ENCODE data around the gene TRNP1.

TRNP1 gene

DNA sequence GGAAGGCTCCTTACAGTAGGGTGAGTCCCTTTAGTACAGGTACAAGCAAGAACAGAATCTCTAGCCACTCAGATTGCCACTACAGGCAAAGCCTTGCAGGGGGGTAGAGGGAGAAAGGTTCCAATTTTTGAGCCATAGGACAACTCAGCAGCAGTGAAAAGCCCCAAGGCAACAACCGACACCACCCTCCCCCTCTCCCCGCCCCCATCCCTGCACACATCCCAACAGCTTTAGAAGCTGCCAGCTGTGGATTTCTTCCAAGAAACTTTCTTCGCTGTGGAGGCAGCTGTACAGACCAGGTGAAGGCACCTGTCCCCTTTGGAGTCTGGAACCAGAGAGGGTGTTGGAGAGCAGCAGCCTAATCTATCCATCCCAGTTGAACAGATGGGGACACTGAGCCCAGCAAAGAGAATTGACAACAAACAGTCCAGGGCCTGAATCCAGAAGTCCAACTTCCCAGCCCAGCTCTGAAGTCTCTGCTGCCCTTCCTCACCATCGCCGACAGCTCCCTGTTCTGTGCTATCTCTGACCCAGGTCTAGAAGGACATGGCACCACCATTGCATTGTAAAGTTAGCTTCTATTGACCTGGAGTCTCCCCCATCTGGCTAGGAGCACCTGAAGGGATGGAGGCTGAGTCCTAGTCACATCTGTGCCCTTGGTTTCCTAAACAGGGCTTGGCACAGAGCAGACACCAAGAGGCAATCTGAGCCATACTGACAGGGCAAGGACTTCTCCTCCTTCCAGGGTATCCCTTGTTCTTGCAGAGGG lies 16.9 kb downstream of the TRNP1 start:
- H3K27me3 ChIP-seq (replicated peaks; ENCODE audit: control insufficient read depth, insufficient read depth, low read length) = peaks cover 2% of the 10 kb centered on the region; the same call in 1 of the 2 replicates
- H3K36me3 ChIP-seq (ENCODE audit: control insufficient read depth, insufficient read depth, low read length) = no peaks in the 10 kb centered on the region
- TF ChIP-seq, protein P1, sequence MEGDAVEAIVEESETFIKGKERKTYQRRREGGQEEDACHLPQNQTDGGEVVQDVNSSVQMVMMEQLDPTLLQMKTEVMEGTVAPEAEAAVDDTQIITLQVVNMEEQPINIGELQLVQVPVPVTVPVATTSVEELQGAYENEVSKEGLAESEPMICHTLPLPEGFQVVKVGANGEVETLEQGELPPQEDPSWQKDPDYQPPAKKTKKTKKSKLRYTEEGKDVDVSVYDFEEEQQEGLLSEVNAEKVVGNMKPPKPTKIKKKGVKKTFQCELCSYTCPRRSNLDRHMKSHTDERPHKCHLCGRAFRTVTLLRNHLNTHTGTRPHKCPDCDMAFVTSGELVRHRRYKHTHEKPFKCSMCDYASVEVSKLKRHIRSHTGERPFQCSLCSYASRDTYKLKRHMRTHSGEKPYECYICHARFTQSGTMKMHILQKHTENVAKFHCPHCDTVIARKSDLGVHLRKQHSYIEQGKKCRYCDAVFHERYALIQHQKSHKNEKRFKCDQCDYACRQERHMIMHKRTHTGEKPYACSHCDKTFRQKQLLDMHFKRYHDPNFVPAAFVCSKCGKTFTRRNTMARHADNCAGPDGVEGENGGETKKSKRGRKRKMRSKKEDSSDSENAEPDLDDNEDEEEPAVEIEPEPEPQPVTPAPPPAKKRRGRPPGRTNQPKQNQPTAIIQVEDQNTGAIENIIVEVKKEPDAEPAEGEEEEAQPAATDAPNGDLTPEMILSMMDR (IDR thresholded peaks at IDR 0.05; ENCODE audit: insufficient read depth, low read length, poor library complexity, severe bottlenecking) = no peak
- no peak for DNase-seq (ENCODE audit: extremely low read depth, insufficient read length)
- H3K4me3 ChIP-seq (replicated peaks; ENCODE audit: low read depth, low read length) = no peak overlapping the region

DNA sequence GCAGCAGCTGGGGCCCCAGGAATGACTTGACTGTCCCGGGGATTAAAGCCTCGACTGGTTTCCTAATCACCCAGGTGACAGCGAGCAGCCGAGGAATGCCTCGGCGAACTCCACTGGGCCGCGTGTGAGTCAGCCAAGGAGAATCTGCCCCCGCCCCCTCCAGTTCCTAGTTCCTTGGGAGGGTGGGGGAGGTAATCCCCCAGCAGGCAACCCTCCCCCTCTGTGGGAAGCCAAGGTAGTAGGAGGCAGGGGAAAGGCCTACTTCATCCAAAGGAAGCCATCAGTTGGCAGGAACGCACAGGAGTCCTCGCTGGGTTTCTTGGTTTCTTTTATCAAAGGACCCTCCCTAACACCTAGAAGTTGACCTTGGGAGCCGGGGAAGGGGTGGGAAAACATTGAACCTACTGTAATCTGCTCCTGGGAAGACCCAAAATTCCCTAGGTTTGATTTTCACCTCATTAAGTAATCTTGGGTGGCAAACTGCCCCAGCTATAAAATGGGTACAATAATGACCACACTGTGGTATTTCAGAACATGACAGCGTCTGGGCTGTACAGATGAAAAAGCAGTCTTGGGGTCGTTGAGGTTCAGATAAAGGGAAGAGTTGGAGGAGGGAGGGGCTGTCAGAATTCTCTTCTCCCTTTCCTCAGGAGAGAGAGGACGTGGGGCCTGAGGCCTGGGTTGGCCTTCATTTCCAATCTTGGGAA lies 17.7 kb downstream of the TRNP1 start:
- TF ChIP-seq, protein P1 (IDR thresholded peaks at IDR 0.05; ENCODE audit: insufficient read depth, low read length, poor library complexity, severe bottlenecking) = no peak
- H3K36me3 ChIP-seq (ENCODE audit: control insufficient read depth, insufficient read depth, low read length) = no peaks in the 10 kb centered on the region
- H3K4me3 ChIP-seq (replicated peaks; ENCODE audit: low read depth, low read length) = no peak overlapping the region
- H3K27me3 ChIP-seq (replicated peaks; ENCODE audit: control insufficient read depth, insufficient read depth, low read length) = peaks cover 2% of the 10 kb centered on the region; the same call in 1 of the 2 replicates
- DNase-seq (ENCODE audit: extremely low read depth, insufficient read length) = no peak

DNA sequence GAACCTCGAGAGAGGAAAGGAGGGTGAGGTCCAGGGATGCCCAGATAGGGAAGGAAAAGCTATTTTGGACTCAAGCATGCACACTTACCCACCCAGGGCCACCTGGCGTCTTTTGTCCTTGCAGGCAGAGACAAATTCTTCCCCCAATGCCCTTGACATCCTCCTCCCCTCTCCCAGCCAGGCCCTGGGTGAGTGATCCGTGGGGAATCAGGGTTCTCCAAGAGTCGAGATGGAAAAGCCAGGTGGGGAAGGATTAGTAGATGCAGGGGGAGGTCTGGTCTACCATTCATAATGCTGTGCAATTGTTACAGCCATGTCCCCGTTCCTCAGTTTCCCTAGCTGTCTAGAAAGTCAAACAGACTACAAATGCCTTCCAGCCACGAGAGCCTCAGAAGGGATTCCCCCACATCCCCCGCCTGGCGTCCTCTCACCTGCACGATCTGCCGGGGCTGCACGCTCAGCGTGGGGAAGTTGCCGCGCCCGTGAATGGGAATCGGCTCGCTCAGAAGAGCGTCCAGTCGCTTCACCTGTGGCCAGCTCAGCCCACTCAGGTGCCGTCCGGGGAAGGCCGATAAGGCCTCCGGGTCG lies 18.6 kb downstream of the TRNP1 start:
- no peak overlapping the region for H3K4me3 ChIP-seq (replicated peaks; ENCODE audit: low read depth, low read length)
- no peaks in the 10 kb centered on the region for H3K36me3 ChIP-seq (ENCODE audit: control insufficient read depth, insufficient read depth, low read length)
- peaks cover 2% of the 10 kb centered on the region; the same call in 1 of the 2 replicates for H3K27me3 ChIP-seq (replicated peaks; ENCODE audit: control insufficient read depth, insufficient read depth, low read length)
- DNase-seq (ENCODE audit: extremely low read depth, insufficient read length) = no peak
- TF ChIP-seq, protein P1 (IDR thresholded peaks at IDR 0.05; ENCODE audit: insufficient read depth, low read length, poor library complexity, severe bottlenecking) = no peak

DNA sequence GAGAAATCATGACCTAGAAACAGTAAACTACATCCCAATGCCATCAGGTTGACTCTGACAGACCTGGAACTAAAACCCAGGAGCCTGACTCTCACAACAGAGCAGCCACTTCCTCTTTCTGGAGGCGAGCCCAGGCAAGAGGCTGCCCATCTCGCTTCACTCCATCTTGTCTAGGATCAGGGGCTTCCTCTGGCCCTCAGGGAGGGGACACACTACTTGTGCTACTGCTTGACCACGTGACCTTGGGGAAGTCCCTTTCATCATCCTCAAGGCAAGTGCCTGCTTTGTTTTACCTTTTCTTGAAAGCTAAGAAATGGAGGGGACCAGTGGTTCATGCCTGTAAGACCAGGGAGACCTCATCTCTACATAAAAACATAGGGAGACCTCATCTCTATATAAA lies 21.8 kb downstream of the TRNP1 start:
- H3K27me3 ChIP-seq (replicated peaks; ENCODE audit: control insufficient read depth, insufficient read depth, low read length) = peaks cover 2% of the 10 kb centered on the region; the same call in 1 of the 2 replicates
- no peaks in the 10 kb centered on the region for H3K36me3 ChIP-seq (ENCODE audit: control insufficient read depth, insufficient read depth, low read length)
- no peak overlapping the region for H3K4me3 ChIP-seq (replicated peaks; ENCODE audit: low read depth, low read length)
- TF ChIP-seq, protein P1 (IDR thresholded peaks at IDR 0.05; ENCODE audit: insufficient read depth, low read length, poor library complexity, severe bottlenecking) = no peak
- no peak for DNase-seq (ENCODE audit: extremely low read depth, insufficient read length)

DNA sequence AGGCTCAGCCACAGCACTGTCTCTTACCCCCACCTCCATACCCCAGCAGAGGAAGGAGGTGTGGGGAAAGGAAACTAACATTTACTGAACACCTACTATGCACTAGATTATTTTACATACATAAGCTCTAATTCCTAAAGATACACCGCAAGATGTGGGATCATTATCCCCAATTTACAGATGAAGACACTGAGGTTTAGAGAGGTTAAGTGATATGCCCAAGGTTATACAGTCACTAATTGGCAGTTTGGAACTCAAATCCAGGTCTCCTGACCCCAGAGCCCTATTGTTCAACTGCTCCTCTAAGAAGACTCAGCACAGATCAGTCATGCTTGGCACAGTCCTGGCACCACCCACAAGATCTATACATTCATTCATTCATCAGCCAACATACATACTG lies 22.9 kb downstream of the TRNP1 start:
- TF ChIP-seq, protein P1 (IDR thresholded peaks at IDR 0.05; ENCODE audit: insufficient read depth, low read length, poor library complexity, severe bottlenecking) = no peak
- H3K36me3 ChIP-seq (ENCODE audit: control insufficient read depth, insufficient read depth, low read length) = no peaks in the 10 kb centered on the region
- peaks cover 2% of the 10 kb centered on the region; the same call in 1 of the 2 replicates for H3K27me3 ChIP-seq (replicated peaks; ENCODE audit: control insufficient read depth, insufficient read depth, low read length)
- no peak overlapping the region for H3K4me3 ChIP-seq (replicated peaks; ENCODE audit: low read depth, low read length)
- no peak for DNase-seq (ENCODE audit: extremely low read depth, insufficient read length)

Data from GM06990 (cell line).